BE2C (cell line): ENCODE measurements around the gene UNC5CL.

Experiments
- DNase-seq: peaks from one replicate; pipeline ENCODE4 v3.0.0-alpha.2; 2020
- H3K27me3 ChIP-seq: fragments of 250-450 bp; sonication (Bioruptor Pico); 2 replicates; pipeline ENCODE4 v1.5.1; 2020; ENCODE audit warnings: mild to moderate bottlenecking
- H3K36me3 ChIP-seq: fragments of 250-450 bp; sonication (Bioruptor Pico); 2 replicates; pipeline ENCODE4 v1.5.1; 2020; ENCODE audit warnings: mild to moderate bottlenecking
- H3K4me1 ChIP-seq: fragments of 250-450 bp; sonication (Bioruptor Pico); 2 replicates; pipeline ENCODE4 v1.5.1; 2020
- H3K4me3 ChIP-seq: 2 replicates; pipeline ENCODE4 v1.5.1; 2011; ENCODE audit warnings: low read depth, low read length
- H3K9me3 ChIP-seq: fragments of 250-450 bp; sonication (Bioruptor Pico); 2 replicates; pipeline ENCODE4 v1.5.1; 2020
- CTCF ChIP-seq: IDR thresholded peaks from 2 replicates; pipeline ENCODE4 v1.5.1; 2012; ENCODE audit warnings: mild to moderate bottlenecking, low read depth, low read length

Gene UNC5CL

DNA sequence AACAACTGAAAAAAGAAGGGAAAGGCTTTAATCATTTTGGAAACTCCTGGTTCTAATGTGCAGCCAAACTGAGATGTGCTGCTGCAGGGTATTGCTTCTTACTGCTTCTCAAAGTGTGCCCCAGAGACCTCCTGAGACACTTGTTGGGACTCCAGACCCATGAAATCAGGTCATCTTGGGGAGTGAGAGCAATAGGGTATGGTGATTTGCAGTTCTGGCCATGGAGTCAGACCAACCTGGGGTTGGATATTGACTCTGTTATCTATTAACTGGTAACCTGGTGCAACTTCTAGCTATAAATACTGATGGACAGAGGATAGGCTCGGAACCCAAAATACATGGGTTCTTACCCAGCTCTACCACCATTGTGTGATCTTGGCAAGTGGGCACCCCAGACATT lies 7.1 kb upstream of the UNC5CL start:
- H3K36me3 ChIP-seq: no peaks in the 10 kb centered on the region
- H3K27me3 ChIP-seq: no peaks in the 10 kb centered on the region
- no peaks in the 10 kb centered on the region for H3K9me3 ChIP-seq
- no peaks in the 10 kb centered on the region for H3K4me1 ChIP-seq
- TF ChIP-seq CTCF: no peak
- H3K4me3 ChIP-seq: no peak overlapping the region
- no peak for DNase-seq

DNA sequence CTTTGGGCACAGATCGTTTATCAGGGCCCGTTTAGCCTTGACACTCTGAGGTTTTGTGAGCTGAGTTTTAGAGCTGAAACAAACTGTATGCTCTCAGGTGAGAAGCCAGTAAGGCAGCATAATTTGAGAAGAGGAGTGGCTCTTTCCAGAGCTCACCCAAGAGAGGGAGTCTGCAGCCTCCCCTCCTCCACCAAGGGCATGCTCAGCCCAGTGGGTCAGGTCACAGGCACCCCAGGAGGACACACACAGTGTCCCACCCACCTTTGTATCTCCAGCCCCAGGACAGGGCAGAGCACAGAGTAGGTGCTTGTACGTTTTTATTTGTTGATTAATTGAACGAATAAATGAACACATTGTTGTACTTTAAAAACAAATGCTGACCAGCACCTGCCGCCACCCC lies 6.6 kb upstream of the UNC5CL start:
- Histone ChIP-seq H3K4me1 (no peaks in the 10 kb centered on the region), H3K9me3 (no peaks in the 10 kb centered on the region), H3K36me3 (no peaks in the 10 kb centered on the region), H3K27me3 (no peaks in the 10 kb centered on the region), H3K4me3 (no peak overlapping the region)
- DNase-seq: no peak
- no peak for TF ChIP-seq CTCF

GRCh38 chr6:41043151-41043550 lies 4.1 kb upstream of the UNC5CL start:
- no peaks in the 10 kb centered on the region for H3K27me3 ChIP-seq
- no peak overlapping the region for H3K4me3 ChIP-seq
- DNase-seq: no peak
- no peaks in the 10 kb centered on the region for H3K9me3 ChIP-seq
- no peak for TF ChIP-seq CTCF
- no peaks in the 10 kb centered on the region for H3K4me1 ChIP-seq
- no peaks in the 10 kb centered on the region for H3K36me3 ChIP-seq

DNA sequence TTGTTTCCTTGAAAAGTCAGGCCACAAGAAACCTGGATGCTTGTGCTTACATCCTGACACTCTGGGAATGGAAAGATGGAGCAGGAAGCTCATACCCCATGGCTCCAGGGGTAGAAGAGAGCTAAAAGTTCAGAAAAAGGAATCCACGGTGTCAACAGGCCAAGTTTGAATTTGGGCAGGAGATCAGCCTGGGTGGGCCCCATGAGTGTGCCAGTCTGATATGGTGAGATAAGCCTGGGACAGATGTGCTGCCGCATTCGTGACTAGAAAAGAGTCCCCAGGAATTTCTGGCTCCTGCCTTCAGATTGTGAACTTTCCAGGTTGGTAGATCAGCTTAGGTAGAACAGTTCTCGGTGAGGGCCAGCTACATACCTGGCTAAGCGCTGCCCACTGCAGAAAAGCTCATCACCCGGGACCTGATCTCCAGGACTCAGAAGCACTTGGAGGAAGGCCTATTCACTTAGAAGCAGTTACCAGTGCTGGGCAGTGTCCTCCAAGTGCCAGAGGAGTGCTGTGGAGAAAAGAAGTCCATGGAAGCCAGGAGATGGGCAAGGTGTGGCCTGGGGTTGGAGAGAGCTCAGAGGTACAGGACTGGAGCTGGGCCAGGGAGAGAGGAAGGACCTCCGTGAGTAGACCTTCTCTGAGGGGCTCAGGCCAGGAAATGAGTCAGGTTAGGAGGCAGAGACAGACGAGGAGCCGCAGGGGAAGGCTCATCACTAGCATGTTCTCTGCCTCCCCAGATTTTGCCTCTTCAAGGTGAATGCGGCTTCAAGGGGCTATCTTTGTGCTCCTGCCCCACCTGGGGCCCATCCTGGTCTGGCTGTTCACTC lies 3.4 kb upstream of the UNC5CL start, which contains the start of gene TSPO2:
Gene TSPO2 (plus strand): TSS at position 242 of the 830 bp plus-strand sequence. CDS start 519 bp downstream, at position 761.
- no peaks in the 10 kb centered on the region for H3K4me1 ChIP-seq
- H3K27me3 ChIP-seq: no peaks in the 10 kb centered on the region
- no peak for TF ChIP-seq CTCF
- H3K4me3 ChIP-seq: no peak within 1 kb of the TSS
- H3K9me3 ChIP-seq: no peaks in the 10 kb centered on the region
- DNase-seq: no peak
- H3K36me3 ChIP-seq: no peaks in the 10 kb centered on the region

DNA sequence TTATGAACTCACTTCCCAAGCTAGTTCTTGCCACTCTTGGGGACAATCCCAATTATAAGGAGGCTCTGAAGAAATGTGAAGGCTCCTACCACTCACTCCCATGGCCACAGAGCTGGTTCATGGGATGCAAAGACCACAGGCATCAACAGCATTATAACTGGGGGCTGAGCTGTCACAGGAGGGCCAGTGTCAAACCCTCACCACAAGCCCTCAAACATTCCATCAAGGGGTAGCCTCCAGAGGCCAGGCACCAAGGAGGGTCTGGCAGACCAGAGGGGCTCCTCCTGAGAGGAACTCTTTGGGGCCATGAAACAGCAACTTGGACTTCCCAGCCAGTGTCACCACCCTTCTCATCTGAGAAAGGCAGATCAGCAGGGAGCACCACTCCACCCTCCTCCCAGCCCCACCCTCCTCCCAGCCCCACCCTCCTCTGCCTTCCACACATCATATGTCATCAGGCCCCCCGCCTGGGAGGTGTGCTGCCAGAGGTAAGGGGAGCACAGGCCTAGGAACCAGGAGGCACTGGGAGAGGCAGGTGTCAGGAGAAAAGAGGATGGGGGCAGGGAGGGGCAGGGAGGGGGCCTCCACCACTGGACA lies 2.0 kb upstream of the UNC5CL start:
- no peaks in the 10 kb centered on the region for H3K27me3 ChIP-seq
- H3K4me1 ChIP-seq: no peaks in the 10 kb centered on the region
- H3K4me3 ChIP-seq: no peak overlapping the region
- no peaks in the 10 kb centered on the region for H3K36me3 ChIP-seq
- TF ChIP-seq CTCF: no peak
- H3K9me3 ChIP-seq: no peaks in the 10 kb centered on the region
- no peak for DNase-seq
